Activated CD8-positive, alpha-beta T cell treated with anti-CD3 and anti-CD28 coated beads for 36 hours (primary cell): ENCODE results near the gene PLXND1. TPM values are rescaled to one million over a fixed set of nuclear protein-coding genes. Genes with fewer than 3 reads are reported as not detected.
A peak's percentile ranks its signal among the peaks of the same experiment; 100 is the strongest.

ENCODE experiments used
- ATAC-seq: fragments of 200-7000 bp; cut with Tn5 transposase; one replicate; pipeline ENCODE4 v1.10.0; 2021; ENCODE audit warnings: mild to moderate bottlenecking, moderate library complexity
- CTCF ChIA-PET: fragments of 350-600 bp; sonication (Branson Sonifier 250); formaldehyde crosslinking; loops from one replicate; lab custom pipeline; 2021; ENCODE audit warnings: antibody characterized with exemption; lab: Charles Lee
- POLR2A ChIA-PET: fragments of 350-600 bp; sonication (Branson Sonifier 250); formaldehyde crosslinking; loops from one replicate; lab custom pipeline; 2021; ENCODE audit warnings: antibody characterized with exemption; lab: Charles Lee
- DNase-seq: peaks from one replicate; pipeline ENCODE4 v3.0.0-alpha.2; 2020
- H3K27ac Mint-ChIP-seq: one replicate; pipeline ENCODE4 v1.8.0; 2021; ENCODE audit warnings: mild to moderate bottlenecking, mixed read lengths
- H3K27me3 Mint-ChIP-seq: one replicate; pipeline ENCODE4 v1.8.0; 2021; ENCODE audit warnings: mixed read lengths
- H3K36me3 Mint-ChIP-seq: one replicate; pipeline ENCODE4 v1.8.0; 2021; ENCODE audit warnings: low read depth, mixed read lengths
- H3K4me1 Mint-ChIP-seq: one replicate; pipeline ENCODE4 v1.8.0; 2021; ENCODE audit warnings: low read depth, mixed read lengths
- H3K4me3 Mint-ChIP-seq: one replicate; pipeline ENCODE4 v1.8.0; 2021; ENCODE audit warnings: mild to moderate bottlenecking, moderate library complexity, mixed read lengths
- H3K9me3 Mint-ChIP-seq: one replicate; pipeline ENCODE4 v1.8.0; 2021; ENCODE audit warnings: mixed read lengths
- intact Hi-C: fragments of 100-400 bp; cut with micrococcal nuclease; formaldehyde crosslinking; loops from one replicate; pipeline ENCODE4 v1.10.0; 2022
- total RNA-seq, 2 experiments: library from RNA; stranded (reverse); gene quantifications; one replicate each; pipeline ENCODE4 v1.2.3, GENCODE V29; 2021
- TF ChIP-seq, protein P1 (sequence below): fragments of 200-600 bp; IDR thresholded peaks from one replicate; pipeline ENCODE4 v1.8.0; 2022; ENCODE audit warnings: antibody characterized with exemption, mild to moderate bottlenecking

Gene PLXND1
- total RNA-seq, 2 experiments from 2014 or later: 10.7 to 12.5 TPM

- Mint-ChIP-seq H3K4me1 (peaks cover 2% of the 10 kb centered on the region), H3K27me3 (peaks cover 31% of the 10 kb centered on the region), H3K9me3 (no peaks in the 10 kb centered on the region), H3K27ac (no peak overlapping the region), H3K36me3 (peaks cover 1% of the 10 kb centered on the region), H3K4me3 (no peak overlapping the region)
- intact Hi-C loops: no loop called here
- DNase-seq (no peak), ATAC-seq (no peak)
- TF ChIP-seq, protein P1, sequence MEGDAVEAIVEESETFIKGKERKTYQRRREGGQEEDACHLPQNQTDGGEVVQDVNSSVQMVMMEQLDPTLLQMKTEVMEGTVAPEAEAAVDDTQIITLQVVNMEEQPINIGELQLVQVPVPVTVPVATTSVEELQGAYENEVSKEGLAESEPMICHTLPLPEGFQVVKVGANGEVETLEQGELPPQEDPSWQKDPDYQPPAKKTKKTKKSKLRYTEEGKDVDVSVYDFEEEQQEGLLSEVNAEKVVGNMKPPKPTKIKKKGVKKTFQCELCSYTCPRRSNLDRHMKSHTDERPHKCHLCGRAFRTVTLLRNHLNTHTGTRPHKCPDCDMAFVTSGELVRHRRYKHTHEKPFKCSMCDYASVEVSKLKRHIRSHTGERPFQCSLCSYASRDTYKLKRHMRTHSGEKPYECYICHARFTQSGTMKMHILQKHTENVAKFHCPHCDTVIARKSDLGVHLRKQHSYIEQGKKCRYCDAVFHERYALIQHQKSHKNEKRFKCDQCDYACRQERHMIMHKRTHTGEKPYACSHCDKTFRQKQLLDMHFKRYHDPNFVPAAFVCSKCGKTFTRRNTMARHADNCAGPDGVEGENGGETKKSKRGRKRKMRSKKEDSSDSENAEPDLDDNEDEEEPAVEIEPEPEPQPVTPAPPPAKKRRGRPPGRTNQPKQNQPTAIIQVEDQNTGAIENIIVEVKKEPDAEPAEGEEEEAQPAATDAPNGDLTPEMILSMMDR: no peak
- POLR2A ChIA-PET: interaction anchor here (1.3 kb wide), 1 partner anchor 20 kb away, joined by 5 read pairs; no protein-coding TSS in a partner anchor
- CTCF ChIA-PET: interaction anchor here (1.5 kb wide), 1 partner anchor 32 kb away, joined by 4 read pairs; no protein-coding TSS in a partner anchor
Observed at GRCh38 chr3:129608087-129608935, 1.8 kb upstream of the PLXND1 start.

- intact Hi-C loops: no loop called here
- TF ChIP-seq, protein P1: no peak
- DNase-seq (no peak), ATAC-seq (no peak)
- no peaks in the 10 kb centered on the region for H3K9me3 Mint-ChIP-seq
- POLR2A ChIA-PET: interaction anchor here (1.3 kb wide), 1 partner anchor 20 kb away, joined by 5 read pairs; no protein-coding TSS in a partner anchor
- H3K27ac Mint-ChIP-seq: no peak overlapping the region
- CTCF ChIA-PET: interaction anchor here (0.6 to 1.5 kb wide), 2 partner anchors 31 to 96 kb away, joined by 3 to 4 read pairs; no protein-coding TSS in a partner anchor
- H3K27me3 Mint-ChIP-seq: peaks cover 31% of the 10 kb centered on the region
- H3K4me3 Mint-ChIP-seq: peak overlapping the region; percentile 75
- H3K4me1 Mint-ChIP-seq: peaks cover 2% of the 10 kb centered on the region
- H3K36me3 Mint-ChIP-seq: peaks cover 1% of the 10 kb centered on the region
Observed at GRCh38 chr3:129607391-129608068, 1.1 kb upstream of the PLXND1 start.

- TF ChIP-seq, protein P1: no peak
- peaks cover 2% of the 10 kb centered on the region for H3K4me1 Mint-ChIP-seq
- ChIA-PET POLR2A (interaction anchor here (1.0 to 1.1 kb wide), 2 partner anchors 10 to 12 kb away, joined by 4 read pairs; no protein-coding TSS in a partner anchor), CTCF (interaction anchor here (0.9 to 2.0 kb wide), 6 partner anchors 10 to 231 kb away, joined by 3 to 7 read pairs (median 4); no protein-coding TSS in a partner anchor)
- peaks cover 31% of the 10 kb centered on the region for H3K27me3 Mint-ChIP-seq
- DNase-seq (peak; percentile 22), ATAC-seq (peak; percentile 13)
- H3K9me3 Mint-ChIP-seq: no peaks in the 10 kb centered on the region
- no peak overlapping the region for H3K27ac Mint-ChIP-seq
- H3K36me3 Mint-ChIP-seq: peaks cover 1% of the 10 kb centered on the region
- peak overlapping the region; percentile 75 for H3K4me3 Mint-ChIP-seq
- intact Hi-C loops: no loop called here
Observed at GRCh38 chr3:129605922-129606635, 397 bp downstream of the PLXND1 start.

GRCh38 chr3:129605203-129605921, 1.1 kb downstream of the PLXND1 start:
- DNase-seq (peak; percentile 52), ATAC-seq (peak; percentile 60)
- Mint-ChIP-seq H3K27ac (no peak overlapping the region), H3K4me3 (peak overlapping the region; percentile 75), H3K36me3 (peaks cover 1% of the 10 kb centered on the region), H3K27me3 (peaks cover 31% of the 10 kb centered on the region), H3K4me1 (peaks cover 2% of the 10 kb centered on the region), H3K9me3 (no peaks in the 10 kb centered on the region)
- intact Hi-C loops: no loop called here
- TF ChIP-seq, protein P1: no peak
- ChIA-PET POLR2A (interaction anchor here (1.0 to 1.1 kb wide), 2 partner anchors 9 to 11 kb away, joined by 4 read pairs; no protein-coding TSS in a partner anchor), CTCF (interaction anchor here (0.5 to 2.0 kb wide), 7 partner anchors 9 to 320 kb away, joined by 3 to 7 read pairs (median 4); no protein-coding TSS in a partner anchor)
